Liver (tissue), 9 donors: ENCODE results near the gene DLX5. TPM values are rescaled to one million over a fixed set of nuclear protein-coding genes. Genes with fewer than 3 reads are reported as not detected.

Experiments used
- DNase-seq: peaks from one replicate; pipeline ENCODE4 v3.0.0-alpha.2; 2017; ENCODE audit warnings: low spot score
- H3K27ac ChIP-seq, 2 donors: one replicate each; pipeline ENCODE4 v1.7.0; 2013; ENCODE audit warnings: inconsistent platforms in 2 of 2, low read length in 2 of 2, control low read depth in 1 of 2, low read depth in 1 of 2, mild to moderate bottlenecking in 1 of 2
- H3K27me3 ChIP-seq, 4 donors: one replicate each; pipeline versions ENCODE4 v1.6.1 to v1.7.0; 2013; ENCODE audit warnings: low read length in 3 of 4, inconsistent platforms in 1 of 4, mild to moderate bottlenecking in 1 of 4, moderate library complexity in 1 of 4; ENCODE audit not compliant: control insufficient read depth in 4 of 4, insufficient read depth in 4 of 4
- H3K36me3 ChIP-seq, 4 donors: one replicate each; pipeline versions ENCODE4 v1.6.1 to v1.7.0; 2013; ENCODE audit warnings: low read length in 3 of 4, mild to moderate bottlenecking in 3 of 4, low read depth in 1 of 4, moderate library complexity in 1 of 4; ENCODE audit not compliant: control insufficient read depth in 4 of 4, insufficient read depth in 3 of 4
- H3K4me1 ChIP-seq, 4 donors: one replicate each; pipeline versions ENCODE4 v1.6.1 to v1.7.0; 2013; ENCODE audit warnings: low read length in 3 of 4, mild to moderate bottlenecking in 3 of 4, moderate library complexity in 1 of 4; ENCODE audit not compliant: control insufficient read depth in 4 of 4, insufficient read depth in 4 of 4
- H3K4me3 ChIP-seq, 3 donors: one replicate each; pipeline versions ENCODE4 v1.6.1 to v1.7.0; 2013; ENCODE audit warnings: low read length in 3 of 3, control low read depth in 1 of 3, low read depth in 1 of 3, mild to moderate bottlenecking in 1 of 3
- H3K9ac ChIP-seq, 2 donors: one replicate each; pipeline ENCODE4 v1.7.0; 2013; ENCODE audit warnings: low read length in 2 of 2, mild to moderate bottlenecking in 2 of 2, moderate library complexity in 2 of 2, control low read depth in 1 of 2, low read depth in 1 of 2
- H3K9me3 ChIP-seq, 4 donors: one replicate each; pipeline versions ENCODE4 v1.6.1 to v1.7.0; 2013; ENCODE audit warnings: low read length in 3 of 4; ENCODE audit not compliant: control insufficient read depth in 4 of 4
- EGR1 ChIP-seq, 2 donors: IDR thresholded peaks; 2 replicates each; pipeline ENCODE4 v1.6.1; 2016 to 2018; ENCODE audit warnings: antibody characterized with exemption in 2 of 2, low read depth in 2 of 2
- FOXA1 ChIP-seq: IDR thresholded peaks from 2 replicates; pipeline ENCODE4 v1.6.1; 2016; ENCODE audit warnings: antibody characterized with exemption
- FOXA2 ChIP-seq: IDR thresholded peaks from 2 replicates; pipeline ENCODE4 v1.6.1; 2016; ENCODE audit warnings: antibody characterized with exemption
- GABPA ChIP-seq, 2 donors: IDR thresholded peaks in 1 of 2; conservative IDR thresholded peaks in 1 of 2; 2 replicates each; pipeline ENCODE4 v1.6.1; 2016; ENCODE audit warnings: antibody characterized with exemption in 2 of 2, mild to moderate bottlenecking in 1 of 2, moderate library complexity in 1 of 2
- HNF4A ChIP-seq, 2 donors: conservative IDR thresholded peaks; 2 replicates each; pipeline ENCODE4 v1.6.1; 2016; ENCODE audit warnings: antibody characterized with exemption in 2 of 2, mild to moderate bottlenecking in 2 of 2
- HNF4G ChIP-seq: IDR thresholded peaks from 2 replicates; pipeline ENCODE4 v1.6.1; 2016; ENCODE audit warnings: antibody characterized with exemption
- JUND ChIP-seq, 2 donors: IDR thresholded peaks; 2 replicates each; pipeline ENCODE4 v1.6.1; 2016; ENCODE audit warnings: antibody characterized with exemption in 2 of 2
- NR2F2 ChIP-seq: IDR thresholded peaks from 2 replicates; pipeline ENCODE4 v1.6.1; 2016; ENCODE audit warnings: antibody characterized with exemption
- RAD21 ChIP-seq, 2 donors: IDR thresholded peaks; 2 replicates each; pipeline ENCODE4 v1.6.1; 2016; ENCODE audit warnings: antibody characterized with exemption in 2 of 2, mild to moderate bottlenecking in 2 of 2
- RXRA ChIP-seq, 2 donors: IDR thresholded peaks; 2 replicates each; pipeline ENCODE4 v1.6.1; 2017 to 2018; ENCODE audit warnings: antibody characterized with exemption in 2 of 2, mild to moderate bottlenecking in 1 of 2
- SP1 ChIP-seq: IDR thresholded peaks from 2 replicates; pipeline ENCODE4 v1.6.1; 2018; ENCODE audit warnings: antibody characterized with exemption, mild to moderate bottlenecking
- TAF1 ChIP-seq: conservative IDR thresholded peaks from 2 replicates; pipeline ENCODE4 v1.6.1; 2016; ENCODE audit warnings: antibody characterized with exemption, mild to moderate bottlenecking
- YY1 ChIP-seq: IDR thresholded peaks from 2 replicates; pipeline ENCODE4 v1.6.1; 2016; ENCODE audit warnings: antibody characterized with exemption, mild to moderate bottlenecking
- WGBS: extraction: QIAGEN DNeasy Blood & Tissue Kit; methylation state at CpG from one replicate; pipeline ENCODE4 v1.1.7; 2013; 5-methylcytosine and 5-hydroxymethylcytosine counted together
- polyA plus RNA-seq, 2 donors: library from polyadenylated mRNA; stranded (reverse) in 1 of 2; unstranded in 1 of 2; fragments of 200-250 nt in 1 of 2; fragments of >200 nt in 1 of 2; fragmentation: Nextera tagmentation in 1 of 2; extraction: Ambion mirVana in 1 of 2; gene quantifications; one replicate each; pipeline versions ENCODE4 v1.2.1 to v1.2.3, GENCODE V29; 2013 to 2015
- total RNA-seq, 2 donors: library from RNA; depleted of rRNA; stranded (reverse); fragments of >200 nt; gene quantifications; one replicate each; pipeline ENCODE4 v1.2.3, GENCODE V29; 2014
- TF ChIP-seq, protein P1 (sequence below): IDR thresholded peaks from 2 replicates; pipeline ENCODE4 v1.6.1; 2016; ENCODE audit warnings: antibody characterized with exemption
- TF ChIP-seq, protein P2 (sequence below): IDR thresholded peaks from 2 replicates; pipeline ENCODE4 v1.6.1; 2016; ENCODE audit warnings: antibody characterized with exemption, mild to moderate bottlenecking
- TF ChIP-seq, protein P3 (sequence below): IDR thresholded peaks from 2 replicates; pipeline ENCODE4 v1.6.1; 2016; ENCODE audit warnings: antibody characterized with exemption
- TF ChIP-seq, protein P4 (sequence below): fragments of 150-350 bp; IDR thresholded peaks from 2 replicates; pipeline ENCODE4 v1.5.1; 2017; ENCODE audit warnings: improper control_type of control experiment, low read depth, low read length; ENCODE audit not compliant: missing input control
- TF ChIP-seq, protein P5 (sequence below): IDR thresholded peaks from 2 replicates; pipeline ENCODE4 v1.6.1; 2016; ENCODE audit warnings: antibody characterized with exemption
- donor health status: healthy.
- donor health status: healthy.
- donor health status: healthy.
- donor health status: healthy.
- donor health status: healthy.

The DLX5 gene
- total and polyA plus RNA-seq, 4 donors = not detected

DNA sequence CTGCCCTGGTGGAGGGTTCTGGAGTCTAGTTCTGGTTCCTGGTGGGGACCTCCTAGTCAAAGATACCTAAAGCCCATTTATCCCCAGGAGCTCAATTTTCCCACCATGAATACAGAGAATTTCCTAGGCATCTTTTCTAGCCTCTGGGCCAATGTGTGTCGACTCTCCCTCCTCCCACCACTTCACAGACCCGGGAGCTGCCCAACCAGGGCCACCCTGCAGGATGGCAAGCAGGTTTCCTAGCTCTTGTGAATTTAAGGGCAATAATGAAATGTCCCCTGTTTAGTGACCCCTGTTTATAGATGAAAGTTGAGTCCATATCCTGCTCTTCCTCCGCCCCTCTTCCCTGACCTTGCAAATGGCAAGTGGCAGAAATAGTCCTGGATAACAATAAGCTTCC lies 9.4 kb downstream of the DLX5 start (continued):
- TF ChIP-seq, protein P1, sequence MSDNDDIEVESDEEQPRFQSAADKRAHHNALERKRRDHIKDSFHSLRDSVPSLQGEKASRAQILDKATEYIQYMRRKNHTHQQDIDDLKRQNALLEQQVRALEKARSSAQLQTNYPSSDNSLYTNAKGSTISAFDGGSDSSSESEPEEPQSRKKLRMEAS = no peak
- TF ChIP-seq HNF4A (conservative IDR thresholded peaks at IDR 0.05) (no peak), SP1 (no peak), FOXA1 (no peak), NR2F2 (no peak)

DNA sequence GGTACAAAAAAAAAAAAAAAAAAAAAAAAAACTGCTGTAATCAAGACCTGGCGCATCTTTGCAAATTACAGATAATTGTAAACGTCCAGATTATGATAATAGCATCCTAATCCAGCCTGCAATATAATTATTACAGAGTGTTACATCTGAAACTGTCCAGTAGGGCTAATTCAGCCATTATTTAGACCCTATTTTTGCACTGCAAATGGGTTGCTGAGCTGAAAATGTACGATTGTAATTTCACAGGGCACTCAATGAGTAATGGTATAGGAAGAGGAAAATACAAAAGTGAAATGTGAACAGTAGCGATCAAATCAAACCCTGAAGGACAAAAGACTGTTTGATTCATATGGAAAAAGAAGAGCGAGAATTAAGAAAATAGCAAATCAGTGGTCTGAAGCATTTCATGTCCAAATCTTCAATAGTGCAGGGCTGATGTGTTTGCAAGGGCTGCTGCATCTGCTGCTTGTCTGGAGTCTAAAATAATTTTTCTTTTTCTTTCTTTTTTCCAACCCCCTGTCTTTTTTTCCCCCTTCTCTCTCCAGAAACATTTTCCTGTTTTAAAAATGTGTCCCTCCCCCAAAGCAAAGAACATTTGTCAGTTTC lies 10.4 kb downstream of the DLX5 start:
- H3K36me3 ChIP-seq = no peaks in the 10 kb centered on the region
- peaks cover 7 to 52% (median 28%) of the 10 kb centered on the region in 4 donors for H3K27me3 ChIP-seq
- 17% methylated on average over 5 of the region's 5 CpGs for WGBS
- no peak for TF ChIP-seq HNF4A (conservative IDR thresholded peaks at IDR 0.05)
- TF ChIP-seq TAF1 = no peak
- no peak for TF ChIP-seq FOXA2
- TF ChIP-seq JUND (IDR thresholded peaks at IDR 0.05) = no peak
- TF ChIP-seq, protein P2, sequence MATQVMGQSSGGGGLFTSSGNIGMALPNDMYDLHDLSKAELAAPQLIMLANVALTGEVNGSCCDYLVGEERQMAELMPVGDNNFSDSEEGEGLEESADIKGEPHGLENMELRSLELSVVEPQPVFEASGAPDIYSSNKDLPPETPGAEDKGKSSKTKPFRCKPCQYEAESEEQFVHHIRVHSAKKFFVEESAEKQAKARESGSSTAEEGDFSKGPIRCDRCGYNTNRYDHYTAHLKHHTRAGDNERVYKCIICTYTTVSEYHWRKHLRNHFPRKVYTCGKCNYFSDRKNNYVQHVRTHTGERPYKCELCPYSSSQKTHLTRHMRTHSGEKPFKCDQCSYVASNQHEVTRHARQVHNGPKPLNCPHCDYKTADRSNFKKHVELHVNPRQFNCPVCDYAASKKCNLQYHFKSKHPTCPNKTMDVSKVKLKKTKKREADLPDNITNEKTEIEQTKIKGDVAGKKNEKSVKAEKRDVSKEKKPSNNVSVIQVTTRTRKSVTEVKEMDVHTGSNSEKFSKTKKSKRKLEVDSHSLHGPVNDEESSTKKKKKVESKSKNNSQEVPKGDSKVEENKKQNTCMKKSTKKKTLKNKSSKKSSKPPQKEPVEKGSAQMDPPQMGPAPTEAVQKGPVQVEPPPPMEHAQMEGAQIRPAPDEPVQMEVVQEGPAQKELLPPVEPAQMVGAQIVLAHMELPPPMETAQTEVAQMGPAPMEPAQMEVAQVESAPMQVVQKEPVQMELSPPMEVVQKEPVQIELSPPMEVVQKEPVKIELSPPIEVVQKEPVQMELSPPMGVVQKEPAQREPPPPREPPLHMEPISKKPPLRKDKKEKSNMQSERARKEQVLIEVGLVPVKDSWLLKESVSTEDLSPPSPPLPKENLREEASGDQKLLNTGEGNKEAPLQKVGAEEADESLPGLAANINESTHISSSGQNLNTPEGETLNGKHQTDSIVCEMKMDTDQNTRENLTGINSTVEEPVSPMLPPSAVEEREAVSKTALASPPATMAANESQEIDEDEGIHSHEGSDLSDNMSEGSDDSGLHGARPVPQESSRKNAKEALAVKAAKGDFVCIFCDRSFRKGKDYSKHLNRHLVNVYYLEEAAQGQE = no peak
- TF ChIP-seq RAD21 (IDR thresholded peaks at IDR 0.05) = no peak
- TF ChIP-seq, protein P3, sequence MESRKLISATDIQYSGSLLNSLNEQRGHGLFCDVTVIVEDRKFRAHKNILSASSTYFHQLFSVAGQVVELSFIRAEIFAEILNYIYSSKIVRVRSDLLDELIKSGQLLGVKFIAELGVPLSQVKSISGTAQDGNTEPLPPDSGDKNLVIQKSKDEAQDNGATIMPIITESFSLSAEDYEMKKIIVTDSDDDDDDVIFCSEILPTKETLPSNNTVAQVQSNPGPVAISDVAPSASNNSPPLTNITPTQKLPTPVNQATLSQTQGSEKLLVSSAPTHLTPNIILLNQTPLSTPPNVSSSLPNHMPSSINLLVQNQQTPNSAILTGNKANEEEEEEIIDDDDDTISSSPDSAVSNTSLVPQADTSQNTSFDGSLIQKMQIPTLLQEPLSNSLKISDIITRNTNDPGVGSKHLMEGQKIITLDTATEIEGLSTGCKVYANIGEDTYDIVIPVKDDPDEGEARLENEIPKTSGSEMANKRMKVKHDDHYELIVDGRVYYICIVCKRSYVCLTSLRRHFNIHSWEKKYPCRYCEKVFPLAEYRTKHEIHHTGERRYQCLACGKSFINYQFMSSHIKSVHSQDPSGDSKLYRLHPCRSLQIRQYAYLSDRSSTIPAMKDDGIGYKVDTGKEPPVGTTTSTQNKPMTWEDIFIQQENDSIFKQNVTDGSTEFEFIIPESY = no peak
- TF ChIP-seq, protein P1 = no peak
- TF ChIP-seq HNF4G = no peak
- TF ChIP-seq, protein P4, sequence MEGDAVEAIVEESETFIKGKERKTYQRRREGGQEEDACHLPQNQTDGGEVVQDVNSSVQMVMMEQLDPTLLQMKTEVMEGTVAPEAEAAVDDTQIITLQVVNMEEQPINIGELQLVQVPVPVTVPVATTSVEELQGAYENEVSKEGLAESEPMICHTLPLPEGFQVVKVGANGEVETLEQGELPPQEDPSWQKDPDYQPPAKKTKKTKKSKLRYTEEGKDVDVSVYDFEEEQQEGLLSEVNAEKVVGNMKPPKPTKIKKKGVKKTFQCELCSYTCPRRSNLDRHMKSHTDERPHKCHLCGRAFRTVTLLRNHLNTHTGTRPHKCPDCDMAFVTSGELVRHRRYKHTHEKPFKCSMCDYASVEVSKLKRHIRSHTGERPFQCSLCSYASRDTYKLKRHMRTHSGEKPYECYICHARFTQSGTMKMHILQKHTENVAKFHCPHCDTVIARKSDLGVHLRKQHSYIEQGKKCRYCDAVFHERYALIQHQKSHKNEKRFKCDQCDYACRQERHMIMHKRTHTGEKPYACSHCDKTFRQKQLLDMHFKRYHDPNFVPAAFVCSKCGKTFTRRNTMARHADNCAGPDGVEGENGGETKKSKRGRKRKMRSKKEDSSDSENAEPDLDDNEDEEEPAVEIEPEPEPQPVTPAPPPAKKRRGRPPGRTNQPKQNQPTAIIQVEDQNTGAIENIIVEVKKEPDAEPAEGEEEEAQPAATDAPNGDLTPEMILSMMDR = no peak
- TF ChIP-seq GABPA (IDR thresholded peaks at IDR 0.05 in 1 of 2, conservative IDR thresholded peaks at IDR 0.05 in 1 of 2) = no peak
- TF ChIP-seq YY1 = no peak
- no peak for TF ChIP-seq EGR1 (IDR thresholded peaks at IDR 0.05; ENCODE audit: low read depth in 2 of 2)
- no peak for TF ChIP-seq RXRA (IDR thresholded peaks at IDR 0.05)
- no peak for TF ChIP-seq FOXA1
- no peak for TF ChIP-seq NR2F2
- TF ChIP-seq SP1 = no peak
- TF ChIP-seq, protein P5, sequence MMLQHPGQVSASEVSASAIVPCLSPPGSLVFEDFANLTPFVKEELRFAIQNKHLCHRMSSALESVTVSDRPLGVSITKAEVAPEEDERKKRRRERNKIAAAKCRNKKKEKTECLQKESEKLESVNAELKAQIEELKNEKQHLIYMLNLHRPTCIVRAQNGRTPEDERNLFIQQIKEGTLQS = no peak
- peaks cover 2 to 11% (median 5%) of the 10 kb centered on the region in 4 donors for H3K4me1 ChIP-seq
- H3K9me3 ChIP-seq = peaks cover 0 to 3% (median 0%) of the 10 kb centered on the region in 4 donors
- no peak overlapping the region for H3K9ac ChIP-seq
- H3K27ac ChIP-seq = no peak overlapping the region
- H3K4me3 ChIP-seq = no peak overlapping the region
- DNase-seq = no peak
